ENCODE measurements around the gene TYK2.
"Not testable (repeated sequence)": the region's sequence is repeated elsewhere in the genome, so short reads cannot be mapped to it uniquely, and the experiment has no call there.

The TYK2 gene

DNA sequence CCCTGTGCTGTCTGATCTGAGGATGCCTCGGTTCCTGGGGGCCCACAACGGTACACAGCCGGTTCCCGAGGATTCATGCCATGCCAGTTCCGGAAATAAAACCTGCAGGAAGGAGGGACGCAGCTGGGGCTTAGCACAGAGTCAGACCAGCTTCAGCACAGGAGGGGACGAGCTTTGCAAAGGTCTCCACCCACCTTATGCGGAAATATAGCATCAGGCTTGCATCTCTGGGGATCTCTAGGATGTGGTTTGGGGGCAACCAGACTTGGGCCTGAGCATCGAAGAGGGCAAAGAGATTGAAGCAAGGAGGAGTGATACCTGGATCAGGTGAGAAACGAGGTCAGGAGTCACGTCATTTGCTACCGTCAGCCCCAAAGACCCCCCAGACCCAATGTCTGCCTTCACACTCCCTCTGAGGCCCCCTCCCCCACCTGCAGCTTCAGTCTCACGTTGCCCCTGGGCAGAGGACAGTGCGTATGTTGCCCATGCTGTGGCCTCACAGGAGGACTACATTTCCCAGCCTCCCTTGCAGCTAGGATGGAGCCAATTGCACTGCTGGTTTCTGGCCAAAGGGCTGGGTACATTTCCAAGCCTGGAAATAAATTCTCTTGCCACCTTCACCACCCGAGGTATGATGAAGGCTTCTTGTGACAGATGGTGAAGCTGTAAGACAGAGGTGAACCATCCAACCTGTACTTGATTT is 12.1 kb downstream of the TYK2 start:
- no peak for DNase-seq

DNA sequence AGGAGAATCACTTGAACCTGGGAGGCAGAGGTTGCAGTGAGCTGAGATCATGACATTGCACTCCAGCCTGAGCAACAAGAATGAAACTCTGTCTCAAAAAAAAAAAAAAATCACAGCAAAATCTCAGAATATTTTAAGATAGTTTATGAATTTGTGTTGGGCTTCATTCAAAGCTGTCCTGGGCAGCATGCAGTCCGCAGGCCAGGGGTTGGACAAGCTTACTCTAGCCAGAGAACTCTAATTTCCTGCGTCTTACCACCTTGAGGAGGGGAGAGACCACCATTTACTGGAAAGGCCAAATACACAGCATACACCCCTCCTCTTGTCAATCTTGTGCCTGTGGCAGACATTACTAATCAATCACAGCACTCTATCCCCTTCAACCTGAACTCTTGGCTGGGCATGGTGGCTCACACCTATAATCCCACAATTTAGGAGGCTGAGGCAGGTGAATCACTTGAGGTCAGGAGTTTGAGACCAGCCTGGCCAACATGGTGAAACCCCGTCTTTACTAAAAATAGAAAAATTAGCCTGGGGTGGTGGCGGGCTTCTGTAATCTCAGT is 13.3 kb downstream of the TYK2 start:
- DNase-seq, result not testable (repeated sequence)

DNA sequence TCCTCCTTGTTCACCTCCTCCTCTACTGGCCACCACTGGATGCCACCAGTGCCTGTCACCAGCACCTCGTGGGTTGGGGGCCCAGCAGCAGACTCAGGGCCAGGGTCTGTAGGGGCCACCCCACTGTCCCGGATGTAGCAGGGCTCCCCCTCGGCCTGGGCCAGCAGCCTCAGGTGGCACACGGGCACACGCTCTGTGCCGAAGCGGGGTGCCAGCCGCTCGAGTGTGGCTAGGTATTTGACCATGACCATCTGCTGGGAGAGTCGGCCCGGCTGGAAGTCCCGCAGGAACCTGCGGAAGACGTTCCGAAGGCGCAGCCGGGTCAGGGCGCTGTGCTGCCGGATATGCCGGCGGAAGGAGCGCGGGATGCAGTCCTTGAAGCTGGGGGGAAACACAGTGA is 14.9 kb downstream of the TYK2 start:
- no peak for DNase-seq

DNA sequence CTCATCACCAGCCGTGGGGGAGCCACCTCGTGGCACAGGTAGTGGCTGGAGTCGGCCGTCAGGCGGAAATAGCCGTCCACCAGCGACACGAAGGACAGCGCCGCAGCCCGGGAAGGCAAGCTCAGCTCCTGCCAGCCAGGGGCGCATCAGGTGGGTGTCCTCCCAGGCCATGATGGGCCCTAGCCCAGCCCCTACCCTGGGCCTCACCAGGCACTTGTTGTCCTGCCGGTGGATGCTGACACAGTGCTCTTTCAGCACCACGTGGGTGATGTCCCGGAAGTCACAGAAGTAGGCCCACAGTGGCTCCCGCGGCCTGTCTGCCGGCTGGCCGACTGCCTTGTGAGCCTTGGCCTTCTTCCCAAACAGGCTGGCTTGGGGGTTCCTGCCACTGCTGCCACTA is 15.7 kb downstream of the TYK2 start:
- no peak for DNase-seq

DNA sequence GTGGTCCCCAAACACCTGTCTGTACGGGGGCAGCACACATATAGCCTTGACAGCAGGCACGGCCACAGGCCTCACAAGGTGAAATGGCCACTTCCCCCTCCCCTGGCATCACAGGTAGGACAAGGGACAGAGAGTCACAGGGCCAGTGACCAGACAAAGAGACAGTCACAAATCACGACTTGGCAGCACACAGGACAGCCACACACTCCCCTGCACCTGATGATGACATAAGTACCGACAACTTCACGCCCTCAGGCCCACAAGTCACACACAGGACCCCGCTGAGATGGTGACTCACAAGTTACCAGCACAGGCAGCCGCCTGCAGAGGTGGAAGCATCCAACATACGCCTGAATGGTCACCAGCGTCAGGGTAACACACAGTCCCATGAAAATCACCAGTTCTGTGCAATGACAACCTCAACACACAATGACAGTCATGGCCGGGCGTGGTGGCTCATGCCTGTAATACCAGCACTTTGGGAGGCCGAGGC is 16.5 kb downstream of the TYK2 start:
- no peak for DNase-seq

DNA sequence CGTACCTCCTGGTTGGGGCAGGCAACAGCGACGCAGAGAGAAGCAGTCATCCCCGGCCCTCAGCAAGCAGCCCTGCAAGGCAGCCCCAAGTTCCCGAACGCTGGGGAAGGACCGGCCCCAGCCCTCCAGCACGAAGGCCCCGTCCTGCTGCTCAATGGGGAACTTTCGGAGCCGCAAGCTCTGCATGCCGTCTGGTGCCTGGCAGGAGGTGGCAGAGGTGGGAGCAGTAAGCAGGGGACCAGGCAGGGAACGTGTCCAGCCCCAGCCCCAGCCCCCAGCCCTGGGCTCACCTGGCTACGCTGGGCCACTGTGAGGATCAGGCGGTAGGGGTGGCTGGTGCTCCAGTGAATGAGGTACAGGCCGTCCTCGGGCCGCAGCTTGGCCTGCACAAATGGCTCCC is 18.1 kb downstream of the TYK2 start:
- DNase-seq, result no peak

DNA sequence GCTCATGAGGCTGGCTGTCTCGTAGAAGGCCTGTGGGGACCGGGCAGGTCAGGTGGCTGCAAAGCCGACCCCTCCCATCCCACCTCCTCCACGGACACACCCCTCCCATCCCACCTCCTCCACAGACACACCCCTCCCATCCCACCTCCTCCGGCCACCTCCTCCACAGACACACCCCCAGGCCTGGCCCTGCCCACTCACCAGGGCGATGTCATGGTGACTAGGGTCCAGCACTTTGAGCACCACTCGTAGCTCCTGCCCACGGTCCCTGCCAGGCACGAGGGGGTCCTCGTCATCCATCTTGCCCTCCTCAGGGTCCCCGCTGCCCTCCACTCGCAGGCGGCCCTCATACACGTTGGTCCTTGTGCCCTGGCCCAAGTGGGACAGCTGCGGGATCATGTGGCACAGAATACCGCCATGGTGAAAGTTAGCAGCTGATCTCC is 18.8 kb downstream of the TYK2 start:
- DNase-seq, result no peak

DNA sequence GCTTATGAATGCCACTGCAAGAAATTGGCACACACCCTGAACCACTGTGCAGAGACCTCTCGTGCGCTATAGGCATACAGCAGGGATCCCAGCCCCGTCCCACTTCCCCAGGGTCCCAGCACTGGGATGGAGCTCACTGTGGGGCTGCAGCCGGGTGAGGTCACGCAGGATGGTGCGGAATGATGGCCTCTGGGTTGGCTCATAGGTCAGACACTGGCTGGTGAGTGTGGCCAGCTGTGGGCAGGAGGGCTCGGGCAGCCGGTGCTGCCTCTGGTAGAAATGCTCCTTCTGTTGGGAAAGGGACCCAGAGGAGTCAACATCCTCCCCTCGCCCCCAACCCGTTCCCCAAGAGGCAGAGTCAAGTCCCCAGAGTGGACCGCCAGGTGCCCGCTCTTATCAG is 23.9 kb downstream of the TYK2 start:
- DNase-seq, result no peak

DNA sequence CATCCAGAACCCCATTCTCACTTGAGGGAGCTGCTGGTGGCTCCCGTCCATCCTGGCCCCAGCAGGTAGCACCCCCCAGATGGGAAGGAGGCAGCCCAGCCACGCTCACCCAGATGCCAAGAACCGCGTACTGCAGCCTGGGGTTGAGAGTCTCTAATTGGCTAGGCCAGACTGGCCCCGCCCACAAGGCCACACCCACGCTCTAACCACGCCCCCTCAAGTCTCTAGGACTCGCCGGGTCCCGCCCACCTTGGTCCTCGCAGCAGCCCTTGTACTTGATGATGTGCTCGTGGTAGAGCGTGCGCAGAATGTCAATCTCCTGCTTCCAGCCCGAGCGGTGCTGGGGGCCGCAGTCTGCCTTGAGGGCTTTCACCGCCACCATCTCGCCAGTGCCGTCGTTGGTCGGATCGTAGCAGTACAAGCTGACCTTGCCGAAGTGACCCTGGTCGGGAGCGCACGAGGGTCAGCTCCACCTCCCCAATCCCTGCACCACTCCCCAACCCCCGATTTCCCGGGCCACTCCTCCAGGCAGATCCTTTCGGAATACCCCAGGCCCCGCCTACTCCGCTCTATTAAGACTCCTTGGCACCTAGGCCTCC is 26.5 kb downstream of the TYK2 start:
- DNase-seq, result peak; percentile 1

DNA sequence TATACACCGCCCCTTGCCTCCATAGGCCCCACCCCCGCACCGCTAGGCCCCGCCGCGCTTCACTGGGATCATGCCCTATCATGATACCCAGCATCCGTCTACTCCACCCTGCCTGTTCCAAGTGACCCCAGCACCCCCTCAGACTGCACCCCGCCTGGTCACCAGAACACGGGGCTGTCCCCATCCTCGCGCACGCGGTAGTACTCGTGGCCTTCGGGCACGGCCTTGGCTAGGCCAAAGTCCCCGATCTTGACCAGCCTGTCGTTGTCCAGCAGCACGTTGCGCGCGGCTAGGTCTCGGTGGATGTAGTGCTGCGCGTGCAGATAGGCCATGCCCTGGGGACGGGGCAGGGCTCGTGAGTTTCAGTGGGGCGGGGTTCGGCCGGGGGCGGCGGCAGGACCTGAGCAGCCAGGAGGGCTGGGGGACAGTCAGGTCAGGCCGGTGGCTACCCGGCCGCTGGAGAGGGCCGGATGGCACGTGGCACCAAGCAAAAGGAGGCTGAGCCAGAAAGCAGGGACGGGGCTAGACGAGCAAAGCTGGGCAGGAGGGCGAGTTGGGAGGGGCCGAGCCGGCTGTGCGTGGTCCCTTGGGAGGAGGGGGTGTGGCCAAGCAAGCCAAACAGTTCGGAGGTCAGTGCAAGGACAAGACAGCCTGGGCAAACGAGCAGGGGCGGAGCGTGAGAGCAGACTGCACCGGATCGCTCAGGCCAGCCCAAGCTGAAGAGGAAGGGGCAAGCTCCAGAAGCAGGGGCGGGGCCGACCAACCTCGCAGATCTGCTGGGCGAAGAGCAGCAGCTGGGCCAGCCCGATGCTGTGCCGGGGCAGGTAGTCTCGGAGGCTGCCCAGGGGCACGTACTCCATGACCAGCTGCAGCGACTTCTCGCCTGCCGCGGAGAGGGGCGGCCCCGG is 27.4 kb downstream of the TYK2 start:
- DNase-seq, result no peak

DNA sequence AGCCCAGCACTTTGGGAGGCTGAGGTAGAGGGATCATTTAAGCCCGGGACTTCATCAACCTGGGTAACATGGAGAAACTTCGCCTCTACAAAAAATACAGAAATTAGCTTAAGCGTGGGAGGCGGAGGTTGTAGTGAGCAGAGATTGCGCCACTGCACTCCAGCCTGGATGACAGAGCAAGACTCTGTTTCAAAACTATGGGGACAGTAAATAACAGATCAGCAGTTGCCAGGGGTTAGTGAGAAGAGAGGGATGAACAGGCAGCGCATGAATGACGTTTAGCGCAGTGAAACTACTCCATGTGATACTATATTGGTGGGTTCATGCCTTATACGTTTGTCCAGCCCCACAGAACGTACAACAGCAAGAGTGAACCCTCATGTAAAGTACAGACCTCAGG is 33.9 kb downstream of the TYK2 start:
- no peak for DNase-seq

DNA sequence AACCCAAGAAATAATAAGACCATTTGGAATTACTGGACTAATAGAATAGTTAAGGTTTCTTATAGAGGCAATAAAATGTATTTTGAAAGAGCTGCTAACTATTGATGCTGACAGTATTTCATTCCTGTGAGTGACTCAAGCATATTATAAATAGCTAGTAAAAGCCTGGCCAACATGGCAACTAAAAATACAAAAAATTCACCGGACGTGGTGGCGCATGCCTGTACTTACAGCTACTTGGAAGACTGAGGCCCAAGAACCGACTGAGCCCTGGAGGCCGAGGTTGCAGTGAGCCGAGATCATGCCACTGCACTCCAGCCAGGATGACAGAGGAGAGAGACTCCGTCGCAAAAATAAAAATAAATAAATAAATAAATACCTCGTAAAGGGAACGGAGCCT is 35.6 kb downstream of the TYK2 start:
- DNase-seq, result no peak

DNA sequence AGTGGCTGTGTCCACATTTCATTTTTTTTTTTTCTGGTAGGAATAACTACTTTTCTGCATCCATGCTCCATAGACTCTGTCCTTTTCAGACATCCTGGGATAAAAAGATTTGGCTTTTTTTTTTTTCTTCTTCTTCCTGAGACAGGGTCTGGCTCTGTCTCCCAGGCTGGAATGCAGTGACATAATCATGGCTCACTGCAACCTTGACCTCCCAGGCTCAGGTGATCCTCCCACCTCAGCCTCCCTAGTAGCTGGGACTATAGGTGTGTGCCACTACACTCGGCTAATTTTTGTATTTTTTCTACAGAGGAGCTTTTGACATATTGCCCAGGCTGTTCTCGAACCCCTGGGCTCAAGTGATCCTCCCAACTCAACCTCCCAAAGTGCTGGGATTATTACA is 36.9 kb downstream of the TYK2 start:
- DNase-seq, result no peak

DNA sequence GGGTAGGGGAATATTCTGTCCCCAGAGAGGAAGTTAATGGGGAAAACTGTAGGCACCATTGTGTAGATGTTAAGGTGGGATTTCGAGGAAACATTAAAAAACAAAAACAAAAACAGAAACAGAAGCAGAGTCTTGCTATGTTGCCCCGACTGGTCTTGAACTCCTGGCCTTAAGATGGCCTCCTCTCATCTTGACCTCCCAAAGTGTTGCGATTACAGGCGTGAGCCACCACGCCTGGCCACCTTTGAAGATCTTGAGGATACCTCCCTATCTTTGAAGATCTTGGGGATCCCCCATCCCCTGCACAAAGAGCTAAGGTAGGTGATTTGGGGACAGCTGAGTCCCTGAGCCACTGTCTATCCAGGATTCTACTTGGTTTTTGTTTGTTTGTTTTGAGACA is 40.4 kb downstream of the TYK2 start:
- DNase-seq, result no peak

DNA sequence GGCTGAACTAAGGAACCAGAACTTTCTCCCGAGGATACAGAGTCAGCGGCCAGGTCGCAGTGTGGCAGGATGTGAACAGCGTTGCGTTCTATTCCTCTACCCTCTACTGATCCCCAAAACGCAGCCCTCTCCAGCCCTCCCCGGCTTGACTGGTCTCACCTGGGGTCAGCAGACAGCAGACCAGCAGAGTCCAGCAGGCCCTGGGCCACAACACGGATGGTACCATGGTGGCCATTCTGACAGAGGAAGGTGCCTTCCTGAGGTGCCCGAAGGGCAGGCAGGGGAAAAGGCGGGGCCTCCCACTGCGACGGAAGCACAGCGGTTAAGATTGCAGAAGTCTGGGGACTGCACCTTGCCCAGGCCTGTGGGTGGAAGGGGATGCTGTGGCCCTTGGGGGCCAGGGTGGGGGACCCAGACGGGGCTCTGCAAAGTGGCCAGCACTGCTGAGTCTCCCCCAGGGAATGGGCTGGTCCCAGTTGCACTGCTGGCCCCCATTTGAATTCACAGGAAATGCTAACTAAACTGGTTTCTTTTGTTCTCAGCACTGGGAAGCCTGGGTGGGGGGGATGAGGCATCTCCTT is 40.9 kb downstream of the TYK2 start, which contains the start of gene ICAM3:
Gene ICAM3 (minus strand): TSS at position 245 of the 581 bp plus-strand sequence. CDS start 10 bp downstream, at position 235.
- no peak for DNase-seq

DNA sequence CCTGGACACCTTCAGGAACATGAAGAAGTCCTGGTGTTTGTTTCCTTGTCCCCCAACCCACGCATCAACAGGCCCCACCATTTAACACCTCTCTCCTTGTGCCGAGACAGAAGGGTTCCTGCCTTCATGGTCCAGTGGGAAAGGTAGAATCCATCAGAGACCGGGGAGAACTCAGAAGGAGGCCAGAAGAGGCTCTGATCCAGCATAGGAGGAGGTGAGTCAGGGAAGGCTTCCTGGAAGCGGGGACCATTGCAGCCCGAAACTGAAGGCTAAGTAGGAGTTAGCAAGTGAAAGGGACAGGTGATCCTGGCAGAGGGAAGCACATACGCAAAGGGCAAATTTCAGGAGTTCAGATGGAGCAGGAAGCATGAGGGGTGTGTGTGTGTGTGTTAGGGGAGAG is 41.4 kb downstream of the TYK2 start:
- DNase-seq, result no peak

DNA sequence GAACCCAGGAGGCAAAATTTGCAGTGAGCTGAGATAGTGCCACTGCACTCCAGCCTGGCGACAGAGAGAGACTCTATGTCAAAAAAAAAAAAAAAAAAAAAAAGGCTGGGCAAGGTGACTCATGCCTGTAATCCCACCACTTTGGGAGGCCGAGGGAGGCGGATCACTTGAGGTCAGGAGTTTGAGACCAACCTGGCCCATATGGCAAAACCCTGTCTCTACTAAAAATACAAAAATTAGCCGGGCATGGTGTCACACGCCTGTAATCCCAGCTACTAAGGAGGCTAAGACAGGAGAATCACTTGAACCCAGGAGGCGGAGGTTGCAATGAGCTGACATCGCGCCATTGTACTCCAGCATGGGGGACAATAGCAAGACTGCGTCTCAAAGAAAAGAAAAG is 43.6 kb downstream of the TYK2 start:
- DNase-seq, result not testable (repeated sequence)

DNA sequence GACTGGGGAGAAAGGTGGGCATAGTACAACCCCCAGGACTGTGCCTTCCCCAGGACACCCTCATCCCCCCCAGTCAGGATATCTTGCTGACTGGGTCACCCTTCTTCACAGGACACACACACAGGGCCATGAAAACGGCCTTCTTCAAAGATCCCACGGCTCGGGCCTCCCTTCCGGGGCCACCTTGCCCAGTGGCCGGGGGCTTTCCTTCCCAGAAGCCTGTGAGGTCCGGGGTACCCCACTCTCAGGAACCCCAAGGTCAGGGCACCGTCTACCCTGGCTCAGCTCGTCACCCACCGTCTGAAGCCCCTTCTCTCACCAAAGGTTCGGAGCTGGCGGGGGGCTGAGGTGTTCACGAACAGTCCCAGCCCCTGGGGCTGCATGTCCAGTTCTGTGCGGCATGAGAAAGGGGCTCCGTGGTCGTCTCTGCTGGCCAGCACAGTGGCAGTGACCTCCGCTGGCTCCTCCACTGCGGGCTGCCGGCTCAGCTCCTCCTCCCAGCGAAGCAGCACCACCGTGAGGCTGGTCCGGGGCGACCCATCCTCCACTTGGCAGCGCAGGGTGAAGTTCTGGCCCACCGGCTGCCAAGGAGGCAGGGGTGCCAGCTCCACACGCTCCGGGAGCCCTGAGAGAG is 44.9 kb downstream of the TYK2 start:
- DNase-seq, result no peak

DNA sequence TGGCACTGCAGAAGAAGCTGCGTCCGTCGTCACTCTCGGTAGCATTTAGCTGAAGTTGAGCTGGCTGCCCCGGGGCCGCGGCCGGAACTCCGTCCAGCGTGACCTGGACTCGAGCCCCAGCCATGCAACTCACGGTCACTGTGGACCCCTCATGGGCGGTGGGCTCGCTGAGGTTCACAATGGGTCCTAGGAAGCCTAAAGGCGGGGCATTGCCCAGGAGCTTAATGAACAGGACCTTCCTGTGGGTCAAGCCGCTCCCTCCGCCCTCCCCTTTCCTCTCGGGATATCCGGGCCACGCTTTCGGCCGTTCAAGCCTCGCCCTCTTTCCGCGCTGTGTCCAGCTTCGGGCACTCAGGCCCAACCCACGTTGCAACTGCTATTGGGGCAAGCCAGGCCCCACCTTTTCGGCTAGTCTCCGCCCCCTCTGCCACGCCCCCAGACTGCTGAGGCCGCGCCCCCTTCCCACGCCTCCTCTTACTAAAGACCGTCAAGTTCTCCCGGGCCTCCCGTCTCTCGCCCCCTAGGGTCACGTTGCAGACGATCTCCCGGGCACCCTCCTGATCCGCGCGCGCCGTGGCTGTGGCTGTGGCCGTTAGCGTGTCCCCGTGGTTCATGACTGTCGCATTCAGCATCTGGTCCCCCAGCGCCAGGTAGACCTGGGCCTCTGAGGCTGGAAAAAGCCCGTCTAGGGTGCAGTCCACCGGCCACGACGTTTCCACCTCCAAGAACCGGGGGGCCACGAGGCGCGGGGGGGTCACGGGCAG is 45.6 kb downstream of the TYK2 start:
- peak; percentile 14 for DNase-seq

DNA sequence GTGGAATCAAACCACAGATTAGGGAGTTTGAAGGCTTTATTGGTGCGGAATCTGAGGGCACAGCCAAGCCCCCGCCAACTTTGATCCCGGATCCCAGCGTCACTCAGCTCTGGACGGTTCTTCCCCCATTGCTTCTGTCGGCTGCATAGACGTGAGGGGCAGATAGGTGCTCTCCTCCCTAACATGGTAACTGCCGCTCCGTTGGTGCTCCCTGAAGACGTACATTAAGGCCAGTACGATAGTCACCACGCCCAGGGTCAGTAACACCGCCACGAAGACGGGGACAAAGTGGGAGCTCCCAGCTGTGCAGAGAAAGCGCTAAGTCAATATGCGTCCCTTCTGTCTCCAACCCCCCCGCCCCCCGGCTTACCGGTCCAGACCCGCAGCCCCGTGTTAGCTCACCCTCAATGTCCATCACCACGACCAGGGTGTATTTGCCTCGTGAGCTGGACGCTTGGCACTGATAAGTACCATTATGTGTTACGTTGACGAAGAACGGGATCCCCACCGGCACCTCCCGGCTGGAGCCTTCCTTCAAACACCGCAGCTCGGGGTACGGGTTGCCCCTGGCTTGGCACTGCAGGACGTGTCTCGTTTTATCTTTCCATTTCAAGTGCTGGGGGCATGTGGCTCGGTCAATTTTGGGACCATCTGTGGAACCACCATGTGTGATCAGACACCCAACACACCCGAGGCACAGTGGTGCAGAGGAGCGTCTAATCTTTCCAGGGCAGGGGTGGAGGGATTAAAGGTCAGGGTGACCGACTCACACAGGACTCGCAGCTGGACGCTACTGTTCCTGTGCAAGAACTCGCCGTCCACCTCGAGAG is 46.4 kb downstream of the TYK2 start:
- no peak for DNase-seq

Measured in SHP77 treated with DMSO at 0.1 percent for 48 hours (cell line).